ENCODE measurements around the gene HPSE2. TPM values are rescaled to one million over a fixed set of nuclear protein-coding genes. Genes with fewer than 3 reads are reported as not detected.

HPSE2 gene
- total RNA-seq, 1 donor from 2014 or later = not detected

GRCh38 chr10:99233689-99234037 is 2.0 kb downstream of the HPSE2 start:
- Histone ChIP-seq H3K27me3 (peaks cover 5% of the 10 kb centered on the region), H3K27ac (peak overlapping the region; percentile 46 to 49), H3K36me3 (no peaks in the 10 kb centered on the region), H3K4me3 (peak overlapping the region; percentile 64 to 81), H3K4me1 (peaks cover 3 to 8% of the 10 kb centered on the region in 2 donors), H3K9me3 (no peaks in the 10 kb centered on the region)
- TF ChIP-seq, protein P1, sequence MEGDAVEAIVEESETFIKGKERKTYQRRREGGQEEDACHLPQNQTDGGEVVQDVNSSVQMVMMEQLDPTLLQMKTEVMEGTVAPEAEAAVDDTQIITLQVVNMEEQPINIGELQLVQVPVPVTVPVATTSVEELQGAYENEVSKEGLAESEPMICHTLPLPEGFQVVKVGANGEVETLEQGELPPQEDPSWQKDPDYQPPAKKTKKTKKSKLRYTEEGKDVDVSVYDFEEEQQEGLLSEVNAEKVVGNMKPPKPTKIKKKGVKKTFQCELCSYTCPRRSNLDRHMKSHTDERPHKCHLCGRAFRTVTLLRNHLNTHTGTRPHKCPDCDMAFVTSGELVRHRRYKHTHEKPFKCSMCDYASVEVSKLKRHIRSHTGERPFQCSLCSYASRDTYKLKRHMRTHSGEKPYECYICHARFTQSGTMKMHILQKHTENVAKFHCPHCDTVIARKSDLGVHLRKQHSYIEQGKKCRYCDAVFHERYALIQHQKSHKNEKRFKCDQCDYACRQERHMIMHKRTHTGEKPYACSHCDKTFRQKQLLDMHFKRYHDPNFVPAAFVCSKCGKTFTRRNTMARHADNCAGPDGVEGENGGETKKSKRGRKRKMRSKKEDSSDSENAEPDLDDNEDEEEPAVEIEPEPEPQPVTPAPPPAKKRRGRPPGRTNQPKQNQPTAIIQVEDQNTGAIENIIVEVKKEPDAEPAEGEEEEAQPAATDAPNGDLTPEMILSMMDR (IDR thresholded peaks at IDR 0.05) = no peak
- no peak for DNase-seq (ENCODE audit: low spot score in 2 of 2)
- intact Hi-C loops (cut with DNase I) = loop anchor here (5.0 to 10.0 kb wide), 2 partner anchors 199 to 269 kb away; partner anchors contain the start of gene GOT1

DNA sequence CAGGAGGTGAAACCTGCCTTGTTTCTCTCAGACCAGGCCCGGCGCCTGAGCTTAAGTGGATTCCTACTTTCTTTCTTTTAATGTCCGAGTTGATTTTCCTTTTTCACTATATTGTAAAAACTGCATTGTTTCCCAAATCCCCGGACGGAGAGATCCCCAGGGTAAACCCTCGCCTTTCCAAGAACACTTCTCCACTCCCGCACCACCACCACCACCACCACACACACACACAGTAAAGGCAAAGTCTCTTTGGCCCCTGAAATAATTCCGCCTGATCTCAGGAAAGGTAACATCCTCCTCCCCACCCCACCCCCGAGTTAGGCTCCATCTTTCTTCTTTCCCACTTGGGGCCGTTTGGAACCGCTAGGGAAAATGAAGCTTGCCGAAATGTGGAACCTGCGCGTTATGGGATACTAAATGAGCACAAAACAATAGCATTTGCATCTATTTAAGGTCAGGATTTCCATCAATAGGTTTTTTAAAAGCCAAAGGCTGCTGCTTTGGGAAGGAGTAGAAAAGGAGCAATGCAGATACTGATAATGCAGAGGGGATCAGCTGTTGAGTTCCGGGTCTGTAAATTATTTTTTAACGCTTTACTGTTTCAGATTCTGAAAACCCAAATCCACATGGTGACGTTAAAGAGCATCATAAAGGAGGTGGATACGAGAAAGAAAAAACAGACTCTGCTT is 2.5 kb downstream of the HPSE2 start:
- Histone ChIP-seq H3K4me1 (peaks cover 3 to 8% of the 10 kb centered on the region in 2 donors), H3K9me3 (no peaks in the 10 kb centered on the region), H3K27me3 (peaks cover 5% of the 10 kb centered on the region), H3K27ac (peak overlapping the region; percentile 38 to 55), H3K4me3 (peak overlapping the region; percentile 64 to 81), H3K36me3 (no peaks in the 10 kb centered on the region)
- intact Hi-C loops (cut with DNase I) = loop anchor here (5.0 to 10.0 kb wide), 2 partner anchors 199 to 268 kb away; partner anchors contain the start of gene GOT1
- no peak for DNase-seq (ENCODE audit: low spot score in 2 of 2)
- TF ChIP-seq, protein P1 (IDR thresholded peaks at IDR 0.05) = no peak

GRCh38 chr10:99232360-99232999 is 3.2 kb downstream of the HPSE2 start:
- H3K27ac ChIP-seq = peak overlapping the region; percentile 38 to 55
- H3K4me3 ChIP-seq = peak overlapping the region; percentile 64 to 81
- peaks cover 5% of the 10 kb centered on the region for H3K27me3 ChIP-seq
- intact Hi-C loops (cut with DNase I) = loop anchor here (5.0 to 10.0 kb wide), 2 partner anchors 200 to 268 kb away; partner anchors contain the start of gene GOT1
- DNase-seq (ENCODE audit: low spot score in 2 of 2) = no peak
- TF ChIP-seq, protein P1 (IDR thresholded peaks at IDR 0.05) = no peak
- H3K36me3 ChIP-seq = no peaks in the 10 kb centered on the region
- no peaks in the 10 kb centered on the region for H3K9me3 ChIP-seq
- peaks cover 3 to 8% of the 10 kb centered on the region in 2 donors for H3K4me1 ChIP-seq

DNA sequence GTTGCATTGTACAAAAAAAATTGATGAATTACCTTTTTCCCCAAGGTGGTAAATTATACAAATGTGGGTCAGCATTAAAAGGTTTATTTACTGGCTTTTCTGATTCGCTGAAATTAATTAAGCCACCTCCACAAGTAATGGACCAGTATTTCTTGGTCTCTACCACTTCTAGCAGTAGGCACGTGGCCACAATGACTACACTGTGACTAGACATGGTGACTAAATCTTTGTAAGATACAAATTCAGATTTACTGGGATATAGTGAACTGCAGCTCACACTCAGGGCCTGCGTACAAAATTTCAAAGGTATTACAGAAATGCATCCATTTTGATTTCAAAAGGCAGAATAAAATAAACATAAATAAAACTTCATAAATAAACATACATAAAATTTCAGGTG is 10.9 kb downstream of the HPSE2 start:
- H3K27me3 ChIP-seq = no peaks in the 10 kb centered on the region
- H3K27ac ChIP-seq = no peak overlapping the region
- H3K4me1 ChIP-seq = no peaks in the 10 kb centered on the region
- intact Hi-C loops (cut with DNase I) = no loop called here
- no peak for DNase-seq (ENCODE audit: low spot score in 2 of 2)
- TF ChIP-seq, protein P1 (IDR thresholded peaks at IDR 0.05) = no peak
- no peaks in the 10 kb centered on the region for H3K36me3 ChIP-seq
- no peak overlapping the region for H3K4me3 ChIP-seq
- no peaks in the 10 kb centered on the region for H3K9me3 ChIP-seq

DNA sequence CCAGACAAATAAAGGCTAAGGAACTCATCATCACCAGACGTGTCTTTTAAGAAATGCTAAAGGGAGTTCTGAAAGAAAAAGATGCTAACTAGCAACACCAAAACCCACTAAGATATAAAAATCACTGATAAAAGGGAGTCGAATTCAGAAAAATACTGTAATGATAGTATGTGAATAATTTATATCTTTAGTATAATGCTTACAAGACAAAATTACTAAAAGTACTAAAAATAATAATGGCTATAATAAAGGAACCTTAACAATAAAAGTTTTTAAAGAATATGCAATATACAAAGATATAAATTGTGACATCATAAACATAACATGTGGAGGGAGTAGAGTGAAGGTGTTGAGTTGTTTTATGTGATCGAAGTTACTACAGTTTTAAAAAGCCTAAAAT is 28.3 kb downstream of the HPSE2 start:
- Histone ChIP-seq H3K36me3 (no peaks in the 10 kb centered on the region), H3K9me3 (no peaks in the 10 kb centered on the region), H3K4me3 (no peak overlapping the region), H3K4me1 (no peaks in the 10 kb centered on the region), H3K27me3 (no peaks in the 10 kb centered on the region), H3K27ac (no peak overlapping the region)
- no peak for DNase-seq (ENCODE audit: low spot score in 2 of 2)
- TF ChIP-seq, protein P1 (IDR thresholded peaks at IDR 0.05) = no peak
- intact Hi-C loops (cut with DNase I) = no loop called here
